Fibroblast of villous mesenchyme (primary cell): ENCODE results near the gene HAO1. TPM values are rescaled to one million over a fixed set of nuclear protein-coding genes. Genes with fewer than 3 reads are reported as not detected.
A peak's percentile ranks its signal among the peaks of the same experiment; 100 is the strongest.

Source experiments
- DNase-seq: peaks from one replicate; pipeline ENCODE4 v3.0.0-alpha.2; 2010; ENCODE audit warnings: low read depth
- H3K4me3 ChIP-seq: 2 replicates; pipeline ENCODE4 v1.5.1; 2011; ENCODE audit warnings: low read depth, mild to moderate bottlenecking, low read length
- total RNA-seq: library from RNA; depleted of rRNA; stranded (reverse); fragments of >200 nt; gene quantifications from 2 replicates; pipeline ENCODE4 v1.2.3, GENCODE V29; 2012
- TF ChIP-seq, protein P1 (sequence below): IDR thresholded peaks from 2 replicates; pipeline ENCODE4 v1.5.1; 2012; ENCODE audit warnings: low read depth, mild to moderate bottlenecking, low read length; ENCODE audit not compliant: insufficient read depth

HAO1 gene
- total RNA-seq, 1 donor = not detected

- peak; percentile 15 for DNase-seq
- H3K4me3 ChIP-seq = no peak overlapping the region
- TF ChIP-seq, protein P1, sequence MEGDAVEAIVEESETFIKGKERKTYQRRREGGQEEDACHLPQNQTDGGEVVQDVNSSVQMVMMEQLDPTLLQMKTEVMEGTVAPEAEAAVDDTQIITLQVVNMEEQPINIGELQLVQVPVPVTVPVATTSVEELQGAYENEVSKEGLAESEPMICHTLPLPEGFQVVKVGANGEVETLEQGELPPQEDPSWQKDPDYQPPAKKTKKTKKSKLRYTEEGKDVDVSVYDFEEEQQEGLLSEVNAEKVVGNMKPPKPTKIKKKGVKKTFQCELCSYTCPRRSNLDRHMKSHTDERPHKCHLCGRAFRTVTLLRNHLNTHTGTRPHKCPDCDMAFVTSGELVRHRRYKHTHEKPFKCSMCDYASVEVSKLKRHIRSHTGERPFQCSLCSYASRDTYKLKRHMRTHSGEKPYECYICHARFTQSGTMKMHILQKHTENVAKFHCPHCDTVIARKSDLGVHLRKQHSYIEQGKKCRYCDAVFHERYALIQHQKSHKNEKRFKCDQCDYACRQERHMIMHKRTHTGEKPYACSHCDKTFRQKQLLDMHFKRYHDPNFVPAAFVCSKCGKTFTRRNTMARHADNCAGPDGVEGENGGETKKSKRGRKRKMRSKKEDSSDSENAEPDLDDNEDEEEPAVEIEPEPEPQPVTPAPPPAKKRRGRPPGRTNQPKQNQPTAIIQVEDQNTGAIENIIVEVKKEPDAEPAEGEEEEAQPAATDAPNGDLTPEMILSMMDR = no peak
Measured at GRCh38 chr20:7866285-7866684, 74.0 kb downstream of the HAO1 start.

- no peak overlapping the region for H3K4me3 ChIP-seq
- TF ChIP-seq, protein P1 = peak; percentile 85
- DNase-seq = peak; percentile 77
Measured at GRCh38 chr20:7859356-7859802, 80.9 kb downstream of the HAO1 start.

- TF ChIP-seq, protein P1 = no peak
- no peak overlapping the region for H3K4me3 ChIP-seq
- no peak for DNase-seq
Measured at GRCh38 chr20:7858734-7859250, 81.5 kb downstream of the HAO1 start.

- peak; percentile 40 for DNase-seq
- TF ChIP-seq, protein P1 = no peak
- no peak overlapping the region for H3K4me3 ChIP-seq
Measured at GRCh38 chr20:7856756-7857155, 83.5 kb downstream of the HAO1 start.

GRCh38 chr20:7855545-7855944, 84.7 kb downstream of the HAO1 start:
- no peak overlapping the region for H3K4me3 ChIP-seq
- TF ChIP-seq, protein P1 = no peak
- DNase-seq = no peak

DNA sequence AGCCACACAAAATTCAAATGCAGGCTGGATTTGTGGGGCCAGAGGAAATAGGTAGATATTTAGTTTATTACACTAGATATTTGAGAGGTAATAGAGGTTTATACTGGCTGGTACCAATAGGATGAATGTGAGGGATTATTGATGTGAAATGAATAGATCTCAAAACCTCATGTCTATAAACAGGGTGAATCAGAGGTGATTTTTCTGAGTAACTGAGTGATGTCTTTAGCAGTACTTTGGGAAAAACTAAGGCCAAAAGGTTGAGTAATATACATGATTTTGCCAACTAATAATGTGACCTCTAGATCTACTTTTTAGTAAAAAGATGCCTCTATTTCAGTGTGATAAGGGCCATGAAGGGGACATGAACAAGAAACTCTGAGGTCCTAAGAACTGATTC, 86.8 kb downstream of the HAO1 start:
- no peak overlapping the region for H3K4me3 ChIP-seq
- TF ChIP-seq, protein P1 = no peak
- DNase-seq = no peak
